IMR-90 (cell line): Measurements from ENCODE around the gene TBC1D22A.
"Not testable (repeated sequence)": the region's sequence is repeated elsewhere in the genome, so short reads cannot be mapped to it uniquely, and the experiment has no call there.

Source experiments
- BHLHE40 ChIP-seq: fragments of 150-350 bp; IDR thresholded peaks from 2 replicates; pipeline ENCODE4 v1.6.1; 2016; ENCODE audit warnings: mild to moderate bottlenecking, low read depth, low read length
- CEBPB ChIP-seq: IDR thresholded peaks from 2 replicates; pipeline ENCODE4 v1.6.1; 2012; ENCODE audit warnings: low read depth, low read length, improper control_type of control experiment
- MAFK ChIP-seq: IDR thresholded peaks from 2 replicates; pipeline ENCODE4 v1.6.1; 2012; ENCODE audit warnings: low read depth, low read length, improper control_type of control experiment
- POLR2A ChIP-seq: IDR thresholded peaks from 2 replicates; pipeline ENCODE4 v1.6.1; 2012; ENCODE audit warnings: mild to moderate bottlenecking, low read depth, low read length
- RAD21 ChIP-seq: IDR thresholded peaks from 2 replicates; pipeline ENCODE4 v1.6.1; 2012; ENCODE audit warnings: low read length, improper control_type of control experiment
- RCOR1 ChIP-seq: IDR thresholded peaks from 2 replicates; pipeline ENCODE4 v1.6.1; 2012; ENCODE audit warnings: mild to moderate bottlenecking, low read length, improper control_type of control experiment; ENCODE audit not compliant: insufficient replicate concordance
- RFX5 ChIP-seq: IDR thresholded peaks from 2 replicates; pipeline ENCODE4 v1.8.0; 2012; ENCODE audit warnings: low read depth, mild to moderate bottlenecking, low read length, moderate library complexity
- SMC3 ChIP-seq: fragments of 150-350 bp; IDR thresholded peaks from 2 replicates; pipeline ENCODE4 v1.6.1; 2016; ENCODE audit warnings: low read depth, mild to moderate bottlenecking, antibody characterized with exemption, low read length, moderate library complexity
- USF2 ChIP-seq: fragments of 150-350 bp; IDR thresholded peaks from 2 replicates; pipeline ENCODE4 v1.6.1; 2017; ENCODE audit warnings: mild to moderate bottlenecking, antibody characterized with exemption, low read length, low read depth
- TF ChIP-seq, protein P1 (sequence below): conservative IDR thresholded peaks from 2 replicates; pipeline ENCODE4 v1.5.1; 2012; ENCODE audit warnings: mild to moderate bottlenecking, low read depth, low read length, improper control_type of control experiment
- TF ChIP-seq, protein P2 (sequence below): fragments of 150-350 bp; IDR thresholded peaks from 2 replicates; pipeline ENCODE4 v1.6.1; 2016; ENCODE audit warnings: low read depth, mild to moderate bottlenecking, low read length, moderate library complexity, borderline replicate concordance

DNA sequence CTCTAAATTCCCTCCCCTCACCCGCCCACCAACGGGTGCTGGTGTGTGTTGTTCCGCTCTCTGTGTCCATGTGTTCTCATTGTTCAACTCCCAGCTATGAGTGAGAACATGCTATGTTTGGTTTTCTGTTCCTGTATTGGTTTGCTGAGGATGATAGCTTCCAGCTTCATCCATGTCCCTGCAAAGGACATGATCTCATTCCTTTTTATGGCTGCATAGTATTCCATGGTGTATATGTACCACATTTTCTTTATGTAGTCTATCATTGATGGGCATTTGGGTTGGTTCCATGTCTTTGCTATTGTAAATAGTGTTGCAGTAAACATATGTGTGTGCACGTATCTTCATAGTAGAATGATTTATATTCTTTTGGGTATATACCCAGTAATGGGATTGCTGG is 54.9 kb downstream of the TBC1D22A start:
- not testable (repeated sequence) for TF ChIP-seq BHLHE40, RFX5, RAD21, RCOR1, POLR2A, MAFK, USF2, CEBPB, SMC3
- TF ChIP-seq, protein P1, sequence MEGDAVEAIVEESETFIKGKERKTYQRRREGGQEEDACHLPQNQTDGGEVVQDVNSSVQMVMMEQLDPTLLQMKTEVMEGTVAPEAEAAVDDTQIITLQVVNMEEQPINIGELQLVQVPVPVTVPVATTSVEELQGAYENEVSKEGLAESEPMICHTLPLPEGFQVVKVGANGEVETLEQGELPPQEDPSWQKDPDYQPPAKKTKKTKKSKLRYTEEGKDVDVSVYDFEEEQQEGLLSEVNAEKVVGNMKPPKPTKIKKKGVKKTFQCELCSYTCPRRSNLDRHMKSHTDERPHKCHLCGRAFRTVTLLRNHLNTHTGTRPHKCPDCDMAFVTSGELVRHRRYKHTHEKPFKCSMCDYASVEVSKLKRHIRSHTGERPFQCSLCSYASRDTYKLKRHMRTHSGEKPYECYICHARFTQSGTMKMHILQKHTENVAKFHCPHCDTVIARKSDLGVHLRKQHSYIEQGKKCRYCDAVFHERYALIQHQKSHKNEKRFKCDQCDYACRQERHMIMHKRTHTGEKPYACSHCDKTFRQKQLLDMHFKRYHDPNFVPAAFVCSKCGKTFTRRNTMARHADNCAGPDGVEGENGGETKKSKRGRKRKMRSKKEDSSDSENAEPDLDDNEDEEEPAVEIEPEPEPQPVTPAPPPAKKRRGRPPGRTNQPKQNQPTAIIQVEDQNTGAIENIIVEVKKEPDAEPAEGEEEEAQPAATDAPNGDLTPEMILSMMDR = not testable (repeated sequence)
- TF ChIP-seq, protein P2, sequence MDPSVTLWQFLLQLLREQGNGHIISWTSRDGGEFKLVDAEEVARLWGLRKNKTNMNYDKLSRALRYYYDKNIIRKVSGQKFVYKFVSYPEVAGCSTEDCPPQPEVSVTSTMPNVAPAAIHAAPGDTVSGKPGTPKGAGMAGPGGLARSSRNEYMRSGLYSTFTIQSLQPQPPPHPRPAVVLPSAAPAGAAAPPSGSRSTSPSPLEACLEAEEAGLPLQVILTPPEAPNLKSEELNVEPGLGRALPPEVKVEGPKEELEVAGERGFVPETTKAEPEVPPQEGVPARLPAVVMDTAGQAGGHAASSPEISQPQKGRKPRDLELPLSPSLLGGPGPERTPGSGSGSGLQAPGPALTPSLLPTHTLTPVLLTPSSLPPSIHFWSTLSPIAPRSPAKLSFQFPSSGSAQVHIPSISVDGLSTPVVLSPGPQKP = not testable (repeated sequence)
